ENCODE measurements around the gene NFE2L3.

DNA sequence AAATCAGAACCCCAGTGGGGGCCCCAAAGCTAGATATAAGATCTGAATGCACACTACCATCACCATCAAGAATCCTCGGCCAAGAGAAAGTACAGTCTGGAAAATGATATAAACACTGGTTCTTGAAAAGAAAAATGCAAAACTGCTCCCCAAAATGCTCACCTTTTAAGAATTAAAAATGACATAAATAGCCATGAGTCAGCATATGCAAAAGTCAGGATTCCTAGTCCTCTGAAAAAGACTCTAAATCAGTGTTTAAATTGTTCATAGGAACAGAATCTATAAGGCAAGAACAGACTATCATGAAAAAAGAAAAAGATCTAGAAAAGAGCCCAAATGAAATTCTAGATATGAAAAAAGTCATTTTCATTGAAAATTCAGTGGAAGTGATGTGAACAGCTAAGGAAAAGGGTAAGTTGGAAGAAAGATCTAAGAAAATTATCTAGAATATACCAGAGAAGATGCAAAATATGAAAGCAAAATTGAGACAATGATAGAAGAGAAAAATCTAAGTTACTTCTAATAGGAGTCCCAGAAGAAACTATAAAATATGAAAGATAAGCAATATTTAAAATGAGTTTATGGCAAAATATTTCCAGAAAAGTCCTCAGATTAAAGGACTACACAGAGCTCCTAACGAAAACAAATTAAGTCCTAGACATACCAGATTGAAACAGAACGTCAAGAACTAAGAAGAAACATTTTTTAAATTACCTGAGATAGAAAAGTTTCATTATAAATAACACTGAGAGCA is 29.7 kb downstream of the NFE2L3 start:
- TF ChIP-seq, protein P1, sequence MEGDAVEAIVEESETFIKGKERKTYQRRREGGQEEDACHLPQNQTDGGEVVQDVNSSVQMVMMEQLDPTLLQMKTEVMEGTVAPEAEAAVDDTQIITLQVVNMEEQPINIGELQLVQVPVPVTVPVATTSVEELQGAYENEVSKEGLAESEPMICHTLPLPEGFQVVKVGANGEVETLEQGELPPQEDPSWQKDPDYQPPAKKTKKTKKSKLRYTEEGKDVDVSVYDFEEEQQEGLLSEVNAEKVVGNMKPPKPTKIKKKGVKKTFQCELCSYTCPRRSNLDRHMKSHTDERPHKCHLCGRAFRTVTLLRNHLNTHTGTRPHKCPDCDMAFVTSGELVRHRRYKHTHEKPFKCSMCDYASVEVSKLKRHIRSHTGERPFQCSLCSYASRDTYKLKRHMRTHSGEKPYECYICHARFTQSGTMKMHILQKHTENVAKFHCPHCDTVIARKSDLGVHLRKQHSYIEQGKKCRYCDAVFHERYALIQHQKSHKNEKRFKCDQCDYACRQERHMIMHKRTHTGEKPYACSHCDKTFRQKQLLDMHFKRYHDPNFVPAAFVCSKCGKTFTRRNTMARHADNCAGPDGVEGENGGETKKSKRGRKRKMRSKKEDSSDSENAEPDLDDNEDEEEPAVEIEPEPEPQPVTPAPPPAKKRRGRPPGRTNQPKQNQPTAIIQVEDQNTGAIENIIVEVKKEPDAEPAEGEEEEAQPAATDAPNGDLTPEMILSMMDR (IDR thresholded peaks at IDR 0.05; ENCODE audit: extremely low read depth in 1 of 2, insufficient read depth in 1 of 2, low read depth in 1 of 2, low read length in 2 of 2), result no peak
- no peak for TF ChIP-seq EZH2 (IDR thresholded peaks at IDR 0.05; ENCODE audit: borderline replicate concordance, low read depth, low read length, severe bottlenecking)
- TF ChIP-seq POLR2A (IDR thresholded peaks at IDR 0.05; ENCODE audit: low read depth, low read length), result no peak
- TF ChIP-seq, protein P2, sequence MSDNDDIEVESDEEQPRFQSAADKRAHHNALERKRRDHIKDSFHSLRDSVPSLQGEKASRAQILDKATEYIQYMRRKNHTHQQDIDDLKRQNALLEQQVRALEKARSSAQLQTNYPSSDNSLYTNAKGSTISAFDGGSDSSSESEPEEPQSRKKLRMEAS (IDR thresholded peaks at IDR 0.05; ENCODE audit: insufficient read depth, insufficient read length), result no peak
- TF ChIP-seq POLR2AphosphoS5 (IDR thresholded peaks at IDR 0.05; ENCODE audit: insufficient read depth, low read depth, low read length), result no peak
- no peak for TF ChIP-seq GATA2 (IDR thresholded peaks at IDR 0.05; ENCODE audit: insufficient read depth, insufficient read length, low read depth, low read length)
- no peak for TF ChIP-seq JUN (IDR thresholded peaks at IDR 0.05; ENCODE audit: borderline replicate concordance, insufficient read depth, insufficient read length, low read depth)
- no peak for TF ChIP-seq MYC (IDR thresholded peaks at IDR 0.05; ENCODE audit: low read depth, low read length)

Measured in endothelial cell of umbilical vein (primary cell).